ENCODE results near the gene RBMS1. TPM values are rescaled to one million over a fixed set of nuclear protein-coding genes. Genes with fewer than 3 reads are reported as not detected.

The RBMS1 gene
- polyA plus RNA-seq, 1 experiment: 107 TPM

DNA sequence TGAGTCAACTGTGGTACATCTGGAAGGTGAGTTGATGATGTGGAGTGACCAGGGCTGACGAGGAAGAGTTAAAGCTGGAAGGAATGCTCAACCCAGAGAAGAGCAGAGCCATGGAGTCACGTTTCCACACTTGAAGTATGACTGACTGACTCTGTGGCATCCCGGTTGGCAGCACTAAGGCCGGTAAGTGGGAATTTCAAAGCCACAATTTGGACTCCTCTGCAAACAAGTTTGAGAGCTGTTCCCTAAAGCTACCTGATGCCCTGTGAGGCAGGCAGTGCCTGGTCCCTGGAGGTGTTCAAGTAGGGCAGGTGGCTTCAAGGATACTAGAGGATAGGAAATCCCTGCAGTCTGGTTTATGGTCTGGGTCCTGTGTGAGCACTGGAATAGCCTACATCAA is 224.2 kb downstream of the RBMS1 start:
- DNase-seq (ENCODE audit: low read depth, low spot score): no peak
- peak overlapping the region; percentile 52 for H3K4me3 ChIP-seq (ENCODE audit: low read depth, low read length)
- TF ChIP-seq, protein P1, sequence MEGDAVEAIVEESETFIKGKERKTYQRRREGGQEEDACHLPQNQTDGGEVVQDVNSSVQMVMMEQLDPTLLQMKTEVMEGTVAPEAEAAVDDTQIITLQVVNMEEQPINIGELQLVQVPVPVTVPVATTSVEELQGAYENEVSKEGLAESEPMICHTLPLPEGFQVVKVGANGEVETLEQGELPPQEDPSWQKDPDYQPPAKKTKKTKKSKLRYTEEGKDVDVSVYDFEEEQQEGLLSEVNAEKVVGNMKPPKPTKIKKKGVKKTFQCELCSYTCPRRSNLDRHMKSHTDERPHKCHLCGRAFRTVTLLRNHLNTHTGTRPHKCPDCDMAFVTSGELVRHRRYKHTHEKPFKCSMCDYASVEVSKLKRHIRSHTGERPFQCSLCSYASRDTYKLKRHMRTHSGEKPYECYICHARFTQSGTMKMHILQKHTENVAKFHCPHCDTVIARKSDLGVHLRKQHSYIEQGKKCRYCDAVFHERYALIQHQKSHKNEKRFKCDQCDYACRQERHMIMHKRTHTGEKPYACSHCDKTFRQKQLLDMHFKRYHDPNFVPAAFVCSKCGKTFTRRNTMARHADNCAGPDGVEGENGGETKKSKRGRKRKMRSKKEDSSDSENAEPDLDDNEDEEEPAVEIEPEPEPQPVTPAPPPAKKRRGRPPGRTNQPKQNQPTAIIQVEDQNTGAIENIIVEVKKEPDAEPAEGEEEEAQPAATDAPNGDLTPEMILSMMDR (IDR thresholded peaks at IDR 0.05; ENCODE audit: low read depth, low read length): no peak
- no peaks in the 10 kb centered on the region for H3K9me3 ChIP-seq (ENCODE audit: control insufficient read depth, insufficient read depth, low read length)
- H3K27me3 ChIP-seq (ENCODE audit: control insufficient read depth, insufficient read depth, low read length): no peaks in the 10 kb centered on the region
- CTCF ChIA-PET: interaction anchor here (0.6 to 2.7 kb wide), 17 partner anchors 9 to 1133 kb away, joined by 3 to 18 read pairs (median 5); no protein-coding TSS in a partner anchor
- POLR2A ChIA-PET: interaction anchor here (1.1 to 1.8 kb wide), 5 partner anchors 16 to 159 kb away, joined by 3 to 7 read pairs (median 5); no protein-coding TSS in a partner anchor
- H3K27ac ChIP-seq (ENCODE audit: low read depth, low read length): peak overlapping the region; percentile 96

DNA sequence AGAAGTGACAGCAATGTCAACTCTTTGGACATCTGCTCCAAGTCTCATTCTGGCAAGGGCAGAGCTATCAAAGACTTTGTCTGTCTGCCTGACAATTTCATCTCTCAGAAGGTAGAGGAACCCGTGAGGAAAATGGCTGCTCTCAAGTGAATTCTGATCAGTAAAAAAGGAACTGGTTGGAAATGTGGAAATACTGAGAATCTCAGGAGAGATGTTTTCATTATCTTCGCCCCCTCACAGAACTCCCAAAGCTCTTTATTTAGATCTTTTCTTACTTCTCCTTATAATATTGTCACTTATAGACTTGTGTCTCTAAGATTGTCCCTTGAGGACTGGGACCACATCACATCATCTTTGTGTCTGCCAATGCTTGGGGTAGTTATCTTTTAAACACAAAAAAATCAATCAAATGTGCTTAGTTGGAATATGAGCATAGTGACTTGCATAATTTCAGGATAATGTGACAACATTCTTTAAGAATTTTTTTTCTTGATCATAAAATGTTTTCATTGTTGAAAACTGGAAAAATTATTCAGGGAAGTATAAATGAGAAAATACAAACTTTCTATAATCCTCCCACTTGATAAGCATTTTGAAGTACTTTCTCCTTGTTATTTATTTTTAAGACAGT is 225.3 kb downstream of the RBMS1 start:
- ChIA-PET CTCF (interaction anchor here (1.3 to 1.6 kb wide), 2 partner anchors 159 to 736 kb away, joined by 3 to 8 read pairs; no protein-coding TSS in a partner anchor), POLR2A (no interaction called here)
- H3K9me3 ChIP-seq (ENCODE audit: control insufficient read depth, insufficient read depth, low read length): no peaks in the 10 kb centered on the region
- no peak overlapping the region for H3K27ac ChIP-seq (ENCODE audit: low read depth, low read length)
- H3K27me3 ChIP-seq (ENCODE audit: control insufficient read depth, insufficient read depth, low read length): no peaks in the 10 kb centered on the region
- no peak overlapping the region for H3K4me3 ChIP-seq (ENCODE audit: low read depth, low read length)
- DNase-seq (ENCODE audit: low read depth, low spot score): no peak
- TF ChIP-seq, protein P1 (IDR thresholded peaks at IDR 0.05; ENCODE audit: low read depth, low read length): no peak

DNA sequence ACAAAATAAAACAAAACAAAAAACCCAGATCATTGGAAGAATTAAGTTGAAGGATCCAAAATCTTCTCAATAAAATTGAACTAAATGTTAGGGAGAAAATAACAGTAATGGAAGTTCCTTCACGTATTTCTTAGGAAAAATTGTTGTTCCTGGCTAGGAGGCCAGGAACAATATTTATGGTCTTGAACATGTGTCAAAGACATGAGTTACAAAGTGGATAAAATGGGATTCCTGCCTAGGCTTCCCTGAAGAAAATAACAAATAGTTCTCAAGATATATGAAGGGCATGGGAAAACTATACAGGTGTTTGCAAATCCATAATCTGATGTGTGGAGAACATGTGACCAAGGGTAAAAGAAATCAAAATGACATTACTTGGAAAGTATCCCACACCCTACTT is 225.9 kb downstream of the RBMS1 start:
- TF ChIP-seq, protein P1 (IDR thresholded peaks at IDR 0.05; ENCODE audit: low read depth, low read length): no peak
- Histone ChIP-seq H3K9me3 (ENCODE audit: control insufficient read depth, insufficient read depth, low read length) (no peaks in the 10 kb centered on the region), H3K27me3 (ENCODE audit: control insufficient read depth, insufficient read depth, low read length) (no peaks in the 10 kb centered on the region), H3K4me3 (ENCODE audit: low read depth, low read length) (no peak overlapping the region), H3K27ac (ENCODE audit: low read depth, low read length) (no peak overlapping the region)
- no peak for DNase-seq (ENCODE audit: low read depth, low spot score)
- ChIA-PET POLR2A (no interaction called here), CTCF (interaction anchor here (1.3 to 2.2 kb wide), 4 partner anchors 15 to 737 kb away, joined by 3 to 8 read pairs (median 5); no protein-coding TSS in a partner anchor)

DNA sequence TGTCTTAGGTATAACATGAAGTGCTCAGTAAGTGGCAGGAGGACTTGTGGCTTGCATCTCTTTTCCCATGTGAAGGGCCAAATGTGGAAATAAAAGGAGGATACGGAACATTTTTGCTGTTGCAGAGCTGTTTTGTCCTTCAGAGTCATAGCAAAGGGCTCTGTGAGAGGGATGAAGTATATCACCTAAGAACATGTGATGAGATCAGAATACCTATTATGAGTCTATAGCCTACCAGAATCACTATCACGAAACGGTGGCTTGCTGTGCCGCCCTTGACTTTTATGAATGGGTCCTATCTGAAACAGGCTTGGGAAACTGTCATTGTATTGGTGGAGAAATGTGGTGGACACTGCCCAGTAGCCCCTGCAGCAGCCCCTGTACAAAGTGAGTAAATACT is 226.6 kb downstream of the RBMS1 start:
- DNase-seq (ENCODE audit: low read depth, low spot score): no peak

More for the DNA sequence above, 226.6 kb downstream of the RBMS1 start:
- H3K27ac ChIP-seq (ENCODE audit: low read depth, low read length): no peak overlapping the region
- no peaks in the 10 kb centered on the region for H3K27me3 ChIP-seq (ENCODE audit: control insufficient read depth, insufficient read depth, low read length)
- H3K4me3 ChIP-seq (ENCODE audit: low read depth, low read length): no peak overlapping the region
- TF ChIP-seq, protein P1 (IDR thresholded peaks at IDR 0.05; ENCODE audit: low read depth, low read length): no peak
- CTCF ChIA-PET: interaction anchor here (0.7 to 2.2 kb wide), 5 partner anchors 14 to 738 kb away, joined by 3 to 8 read pairs (median 4); no protein-coding TSS in a partner anchor
- no peaks in the 10 kb centered on the region for H3K9me3 ChIP-seq (ENCODE audit: control insufficient read depth, insufficient read depth, low read length)
- POLR2A ChIA-PET: no interaction called here
